H1 (cell line): ENCODE data around the gene ITM2B. TPM values are rescaled to one million over a fixed set of nuclear protein-coding genes. Genes with fewer than 3 reads are reported as not detected.

Experiments
- KDM4A ChIP-seq: IDR thresholded peaks from one replicate; pipeline ENCODE4 v1.7.1; 2012; ENCODE audit warnings: low read depth, mild to moderate bottlenecking, moderate library complexity, low read length, inconsistent platforms; ENCODE audit not compliant: severe bottlenecking
- polyA plus RNA-seq, 7 experiments: library from polyadenylated mRNA; depleted of rRNA in 3 of 7; stranded (reverse) in 5 of 7; unstranded in 2 of 7; fragments of >200 nt in 5 of 7; fragments of 200-250 nt in 2 of 7; gene quantifications; 1 replicate in 5 of 7; 2 replicates in 1 of 7; 4 replicates in 1 of 7; pipeline versions ENCODE4 v1.2.1 to v1.2.3, GENCODE V29; 2011 to 2013; ENCODE audit warnings: missing spikeins in 2 of 7, mixed read lengths in 2 of 7
- total RNA-seq: library from RNA; stranded (reverse); fragmentation: NEBNext Ultra II Directional; extraction: Animal tissue kit (Norgen Biotek cat#: 25700); gene quantifications from 2 replicates; pipeline ENCODE4 v1.2.1, GENCODE V29; 2021

ITM2B gene
- total and polyA plus RNA-seq, 2 of the 8 experiments (the other 6 are each of a cell fraction or from before 2014, with no cell fraction given) = 132 to 184 TPM

GRCh38 chr13:48216204-48216711, 16.7 kb upstream of the ITM2B start (continued):
- no peak for TF ChIP-seq KDM4A
- TF ChIP-seq, all 59 proteins: peak for 0
